Posterior cingulate gyrus (tissue), 11 donors: Measurements from ENCODE around the gene SERTAD3.
"Not testable (repeated sequence)": the region's sequence is repeated elsewhere in the genome, so short reads cannot be mapped to it uniquely, and the experiment has no call there.

Source experiments
- DNase-seq, 10 donors: peaks; one replicate each; pipeline versions ENCODE4 v3.0.0 to v3.0.0-alpha.2; 2020 to 2021; ENCODE audit warnings: mixed read lengths in 3 of 10
- intact Hi-C: fragments of 100-400 bp; cut with DNase I; formaldehyde crosslinking; loops from one replicate; pipeline ENCODE4 v1.15.1; 2023

SERTAD3 gene

GRCh38 chr19:40414542-40415535 lies 29.3 kb downstream of the SERTAD3 start:
- peak in 1 of 10 donors; percentile 64 for DNase-seq
- intact Hi-C loops = no loop called here

- DNase-seq = no peak
- intact Hi-C loops = no loop called here
Measured at GRCh38 chr19:40413291-40413845, 30.8 kb downstream of the SERTAD3 start, which contains the start of gene PRX. TSS of gene PRX (minus strand) at chr19:40413378. CDS start at chr19:40407932, 5,446 bp downstream.

- no peak for DNase-seq
- intact Hi-C loops = no loop called here
Measured at GRCh38 chr19:40412866-40413265, 31.3 kb downstream of the SERTAD3 start.

- no peak for DNase-seq
- intact Hi-C loops = no loop called here
Measured at GRCh38 chr19:40411958-40412499, 32.1 kb downstream of the SERTAD3 start.

GRCh38 chr19:40411125-40411842 lies 32.9 kb downstream of the SERTAD3 start:
- intact Hi-C loops = no loop called here
- DNase-seq = no peak

- intact Hi-C loops = no loop called here
- no peak for DNase-seq
Measured at GRCh38 chr19:40410030-40410389, 34.1 kb downstream of the SERTAD3 start.

GRCh38 chr19:40408598-40408925 lies 35.6 kb downstream of the SERTAD3 start:
- intact Hi-C loops, DNase-seq: not testable (repeated sequence)

GRCh38 chr19:40407714-40408597 lies 36.2 kb downstream of the SERTAD3 start:
- no peak for DNase-seq
- intact Hi-C loops = no loop called here

- DNase-seq = peak in 7 of 10 donors; percentile 35 to 91 (median 41)
- intact Hi-C loops = no loop called here
Measured at GRCh38 chr19:40403262-40403984, 40.7 kb downstream of the SERTAD3 start.

- DNase-seq = no peak
- intact Hi-C loops = no loop called here
Measured at GRCh38 chr19:40400559-40400958, 43.6 kb downstream of the SERTAD3 start.

GRCh38 chr19:40398417-40399131 lies 45.6 kb downstream of the SERTAD3 start:
- peak in 1 of 10 donors; percentile 22 for DNase-seq
- intact Hi-C loops = no loop called here

- intact Hi-C loops = no loop called here
- no peak for DNase-seq
Measured at GRCh38 chr19:40397568-40397906, 46.6 kb downstream of the SERTAD3 start.

GRCh38 chr19:40396886-40397567 lies 47.1 kb downstream of the SERTAD3 start:
- intact Hi-C loops = no loop called here
- no peak for DNase-seq

GRCh38 chr19:40395956-40396355 lies 48.2 kb downstream of the SERTAD3 start:
- no peak for DNase-seq
- intact Hi-C loops = no loop called here

GRCh38 chr19:40394816-40395210 lies 49.3 kb downstream of the SERTAD3 start:
- intact Hi-C loops = no loop called here
- no peak for DNase-seq

GRCh38 chr19:40393894-40394815 lies 50.0 kb downstream of the SERTAD3 start:
- no peak for DNase-seq
- intact Hi-C loops = no loop called here

GRCh38 chr19:40392894-40393517 lies 51.1 kb downstream of the SERTAD3 start:
- intact Hi-C loops = no loop called here

More at GRCh38 chr19:40392894-40393517, 51.1 kb downstream of the SERTAD3 start:
- no peak for DNase-seq
